Inflammatory macrophage treated with lipopolysaccharide for 4 hours (primary cell): ENCODE data around the gene NPC1L1.

Experiments
- DNase-seq: peaks from one replicate; pipeline ENCODE4 v3.0.0-alpha.2; 2020

Gene NPC1L1

DNA sequence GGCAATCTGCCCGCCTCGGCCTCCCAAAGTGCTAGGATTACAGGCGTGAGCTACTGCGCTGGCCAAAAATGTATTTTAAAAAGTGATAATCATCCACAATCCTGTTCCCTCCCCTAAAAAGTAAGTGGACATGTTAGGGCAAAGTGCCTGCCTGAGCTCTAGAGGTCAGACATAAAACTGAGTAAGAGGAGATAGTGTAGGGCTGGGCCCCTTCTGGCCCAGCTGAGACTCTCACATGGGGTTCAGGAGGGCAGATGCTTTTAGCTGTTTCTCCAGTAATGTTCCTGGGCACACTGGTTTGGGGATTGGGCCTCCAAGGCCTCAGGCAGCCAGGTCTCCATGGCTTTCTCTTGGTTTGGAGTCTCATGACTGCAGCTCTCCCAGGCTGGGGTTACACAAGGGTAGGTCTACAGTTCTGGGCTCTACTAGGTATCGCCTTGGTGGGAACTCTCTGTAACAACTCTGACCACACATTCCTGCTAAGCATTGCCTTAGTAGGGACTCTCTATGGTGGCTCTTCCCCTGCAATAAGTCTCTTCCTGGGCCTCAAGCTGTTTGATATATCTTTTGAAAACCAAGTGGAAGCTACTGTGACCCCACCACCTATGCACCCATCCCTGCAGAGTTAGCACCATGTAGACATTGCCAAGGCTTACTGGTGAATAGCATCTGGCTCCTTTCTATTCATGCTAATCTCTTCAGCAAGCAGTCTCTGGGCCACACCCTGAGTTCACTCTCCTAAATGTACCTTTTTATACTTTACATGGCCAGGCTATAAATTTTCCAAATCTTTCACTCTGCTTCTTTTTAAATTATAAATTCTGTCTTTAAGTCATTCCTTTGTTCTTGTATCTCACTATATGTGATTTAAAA lies 43.7 kb downstream of the NPC1L1 start:
- DNase-seq = no peak

DNA sequence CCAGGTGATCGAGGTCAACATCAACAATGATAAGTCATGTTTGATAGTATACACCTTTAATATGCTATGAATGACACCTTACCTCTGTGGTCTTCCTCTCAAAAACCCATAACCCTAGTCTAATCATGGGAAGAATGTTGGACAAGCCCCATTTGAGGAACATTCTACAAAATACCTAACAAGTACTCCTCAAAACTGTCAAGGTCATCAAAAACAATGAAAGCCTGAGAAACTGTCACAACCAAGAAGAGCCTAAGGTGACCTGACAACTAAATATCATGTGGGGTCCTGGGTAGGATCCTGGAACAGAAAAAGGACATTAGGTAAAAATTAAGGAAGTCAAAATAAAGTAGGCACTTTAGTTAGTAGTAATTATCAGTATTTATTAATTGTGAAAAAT lies 44.7 kb downstream of the NPC1L1 start:
- no peak for DNase-seq

DNA sequence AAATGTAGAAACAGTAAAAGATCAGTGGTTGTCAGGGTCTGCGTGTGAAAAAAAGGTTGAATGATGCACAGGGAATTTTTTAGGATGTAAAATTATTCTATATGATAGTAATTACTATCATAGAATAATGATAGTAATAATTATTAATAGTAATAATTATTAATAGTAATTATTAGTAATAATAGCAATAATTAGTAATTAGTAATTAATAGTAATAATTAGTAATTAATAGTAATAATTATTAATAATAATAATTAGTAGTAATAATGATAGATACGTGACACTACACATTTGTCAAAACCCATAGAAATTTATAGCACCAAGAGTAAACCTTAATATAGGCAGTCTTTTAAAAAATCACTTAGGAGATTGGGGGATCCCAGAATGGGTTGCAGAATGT lies 46.2 kb downstream of the NPC1L1 start:
- DNase-seq = no peak

DNA sequence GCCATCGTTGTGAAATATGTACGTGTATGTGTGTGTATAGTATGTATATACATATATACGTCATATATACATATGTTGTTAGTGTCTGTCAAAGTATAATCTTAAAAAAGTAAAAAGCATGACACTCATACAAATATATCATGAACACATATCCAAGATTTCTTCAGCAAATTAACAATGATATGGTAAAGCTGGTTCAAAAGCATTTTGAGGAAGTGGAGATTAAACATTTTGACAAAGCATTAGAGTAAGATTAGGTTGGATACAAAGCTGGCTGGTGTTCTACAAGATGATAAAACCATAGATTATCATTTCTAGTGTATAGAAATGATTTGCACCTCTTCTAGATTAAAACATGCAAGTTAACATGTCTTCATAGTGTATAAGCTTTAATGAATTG lies 49.9 kb downstream of the NPC1L1 start:
- DNase-seq = no peak

DNA sequence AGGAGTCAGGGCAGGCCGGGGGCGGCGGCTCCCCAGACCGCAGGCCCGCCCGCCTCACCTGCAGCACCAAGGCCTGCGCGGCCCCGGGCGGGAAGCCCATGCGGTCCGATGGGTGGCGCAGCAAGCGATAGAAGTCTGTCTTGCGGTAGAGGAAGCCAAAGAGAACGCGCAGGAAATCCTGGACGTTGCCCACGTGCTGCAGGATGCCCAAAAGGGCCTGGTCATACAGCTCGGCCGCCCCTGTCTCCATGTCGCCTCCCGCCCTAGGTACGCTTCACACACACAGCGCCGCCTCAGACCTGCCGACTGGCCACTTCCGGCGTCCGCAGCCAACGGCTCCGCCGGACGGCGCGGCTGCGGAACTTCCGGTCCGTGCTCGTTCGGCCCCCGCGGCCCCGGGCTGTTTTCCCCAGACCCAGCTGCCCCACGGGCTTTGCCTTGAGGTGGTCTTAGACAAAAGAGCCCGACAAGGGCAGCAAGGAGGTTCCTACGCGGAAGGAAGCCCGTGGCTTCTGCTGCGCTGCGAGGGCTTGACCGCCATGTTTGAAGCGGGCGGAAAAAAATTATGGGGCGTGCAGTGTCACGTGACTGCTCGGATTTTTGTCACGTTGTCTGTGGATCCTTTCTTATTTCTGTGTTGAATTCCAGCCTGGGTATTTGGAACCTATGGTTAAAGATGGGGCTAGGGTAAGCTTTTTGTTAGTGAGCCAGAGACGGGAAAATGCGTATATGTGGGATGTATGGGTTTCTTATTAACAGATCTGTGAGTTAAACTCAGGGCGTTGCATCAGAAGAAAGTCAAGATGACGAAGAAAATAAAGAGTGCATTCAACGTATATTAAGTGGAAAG lies 50.6 kb downstream of the NPC1L1 start, which contains the start of gene NUDCD3:
TSS of gene NUDCD3 (minus strand) at position 308 of the 850 bp plus-strand sequence. CDS start at position 250, 58 bp downstream.
- peak; percentile 76 for DNase-seq

DNA sequence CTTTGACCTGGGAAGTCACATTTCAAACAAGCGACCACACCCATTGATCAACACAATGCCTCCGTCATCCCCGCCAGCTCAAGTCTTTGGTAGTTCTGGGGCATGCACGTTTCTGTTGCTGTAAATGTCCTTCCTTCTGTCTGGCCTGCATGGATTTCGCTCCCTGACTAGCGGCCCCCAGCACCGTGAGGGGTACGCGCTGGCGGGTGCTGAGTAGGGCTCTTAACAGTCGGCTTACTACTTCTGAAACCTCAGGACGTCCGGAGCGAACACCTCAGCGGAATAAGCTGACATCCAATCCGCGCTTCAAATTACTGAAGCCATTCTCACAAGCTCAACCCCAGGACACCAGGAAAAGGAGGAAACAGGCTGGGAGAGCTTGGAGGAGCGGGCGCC lies 51.2 kb downstream of the NPC1L1 start:
- DNase-seq = peak; percentile 26

DNA sequence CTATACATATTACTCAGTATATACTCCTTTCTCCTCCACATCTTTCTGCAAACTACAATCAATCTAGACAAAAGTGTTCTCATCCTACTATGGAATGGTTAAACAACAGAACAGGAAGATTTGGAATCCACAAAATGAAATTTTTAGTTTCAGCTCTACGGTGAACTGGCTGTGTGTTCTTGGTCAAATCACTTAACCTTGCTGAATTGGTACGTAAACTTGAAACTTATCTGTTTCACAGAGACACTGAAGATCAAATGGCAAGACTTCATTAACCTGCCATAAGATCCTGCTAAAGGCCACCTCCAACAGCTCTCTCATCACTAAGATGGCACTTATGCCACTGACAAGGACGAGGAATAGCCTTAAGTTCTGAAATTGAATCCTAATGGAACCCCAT lies 52.2 kb downstream of the NPC1L1 start:
- no peak for DNase-seq

DNA sequence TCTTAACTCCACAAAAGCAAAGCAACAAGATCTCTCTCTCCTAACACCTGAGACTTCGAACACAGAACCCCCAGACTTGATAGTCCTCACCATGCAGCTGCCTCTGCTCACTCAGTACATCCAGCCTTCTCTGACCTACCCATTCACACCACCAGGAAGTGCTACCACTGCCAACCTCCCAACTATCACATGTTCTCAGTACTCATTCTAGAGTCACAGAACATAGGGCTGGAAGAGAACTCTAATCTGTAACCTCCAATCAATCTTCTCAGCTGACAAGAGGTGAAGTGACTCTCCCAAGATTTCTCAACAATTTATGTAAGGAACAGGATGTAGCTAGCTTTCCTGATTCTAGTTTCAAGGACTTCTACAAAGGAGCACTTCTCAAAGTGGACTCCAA lies 54.4 kb downstream of the NPC1L1 start:
- peak; percentile 38 for DNase-seq

DNA sequence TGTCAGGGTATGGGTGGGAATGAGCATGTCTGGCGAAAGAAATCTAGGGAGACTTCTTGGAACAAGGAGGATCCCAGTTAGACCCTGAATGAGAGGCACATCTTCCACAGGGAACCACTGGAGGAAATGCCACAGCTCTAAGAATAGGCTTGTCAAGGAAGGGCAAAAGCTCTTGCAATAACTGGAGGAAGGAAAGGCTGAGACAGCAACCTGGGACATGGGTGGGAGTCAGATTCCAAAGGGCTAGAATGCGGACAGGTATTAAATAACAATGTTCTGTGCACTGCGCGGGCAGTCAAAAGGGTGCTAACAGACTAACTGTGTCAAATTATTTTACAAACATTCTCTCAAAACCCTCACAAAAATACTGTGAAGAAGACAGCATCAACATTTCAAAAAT lies 55.1 kb downstream of the NPC1L1 start:
- no peak for DNase-seq

DNA sequence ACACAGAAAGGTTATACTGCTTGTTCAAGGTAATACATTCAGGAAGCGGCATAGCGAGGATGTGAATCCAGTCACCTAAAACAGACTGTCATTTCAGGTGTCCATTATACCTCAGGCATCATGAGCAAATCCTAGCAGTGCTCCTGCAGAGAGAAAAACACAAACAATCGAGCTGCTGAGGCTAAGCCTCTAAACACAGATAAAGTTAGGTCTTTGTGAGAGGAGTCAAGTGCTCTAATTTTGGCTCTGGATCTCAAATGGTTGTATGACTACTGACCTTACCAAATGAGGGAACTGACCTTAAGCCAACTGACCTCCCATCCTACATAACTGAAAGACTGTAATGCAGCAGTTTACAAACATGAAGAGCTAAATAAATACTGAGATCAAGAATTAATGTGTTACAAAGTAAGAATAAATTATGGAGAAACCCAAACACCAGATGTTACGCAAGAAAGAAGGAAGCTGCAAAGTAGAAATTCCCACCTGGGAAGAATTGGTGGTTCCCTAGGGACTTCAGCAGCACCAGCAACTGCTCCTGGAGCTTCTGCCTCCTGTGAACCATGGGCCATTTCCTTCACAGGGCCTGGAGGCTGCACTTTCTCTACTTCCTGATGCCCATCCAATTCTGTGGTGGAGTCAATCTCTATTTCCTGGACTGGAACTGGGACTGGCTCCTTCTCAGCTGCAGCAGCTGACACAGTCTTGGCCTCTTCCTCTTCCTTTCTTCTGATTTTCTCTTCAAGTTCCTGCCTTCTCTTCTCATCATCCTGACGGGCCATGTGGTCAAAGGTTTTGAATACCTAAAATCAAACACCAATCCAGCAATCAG lies 56.4 kb downstream of the NPC1L1 start:
- DNase-seq = peak; percentile 14

DNA sequence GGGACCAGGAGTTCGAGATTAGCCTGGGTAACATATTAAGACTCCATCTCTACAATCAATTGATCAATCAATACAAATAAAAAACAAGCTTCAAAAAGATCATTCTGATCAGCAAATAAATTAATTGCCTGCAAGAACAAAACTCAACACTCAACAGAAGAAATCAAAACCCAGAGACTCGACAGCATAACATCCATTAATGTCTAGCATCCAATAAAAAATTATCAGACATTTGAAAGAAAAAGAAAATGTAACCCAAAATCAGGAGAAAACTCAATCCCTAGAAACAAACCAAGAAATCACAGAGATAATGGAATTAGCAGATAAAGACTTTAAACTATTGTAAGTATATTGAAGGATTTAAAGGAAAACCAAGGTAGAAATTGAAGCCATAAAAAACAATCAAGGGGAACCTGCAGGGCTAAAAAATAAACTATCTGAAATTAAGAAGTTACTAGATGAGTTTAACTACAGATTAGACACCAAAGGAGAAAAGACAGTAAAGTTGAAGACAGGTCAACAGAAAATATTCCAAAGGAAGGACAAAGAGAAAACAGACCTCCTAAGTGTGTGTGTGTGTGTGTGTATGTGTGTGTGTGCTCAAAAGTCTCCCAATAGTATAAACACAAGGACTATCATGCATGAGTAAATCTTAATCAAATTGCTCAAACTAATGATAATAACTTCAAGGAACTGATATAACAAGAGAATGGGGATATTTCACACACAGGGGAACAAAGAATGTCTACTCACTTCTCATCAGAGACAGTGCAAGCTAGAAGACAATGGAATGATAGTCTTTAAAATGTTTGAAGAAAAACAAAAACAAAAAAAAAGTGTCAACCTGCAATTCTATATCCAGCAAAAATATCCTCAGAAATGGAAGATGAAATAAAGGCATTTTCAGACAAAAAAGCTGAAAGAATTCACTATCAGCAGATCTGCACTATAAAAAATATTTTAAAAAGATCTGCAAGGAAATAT lies 58.3 kb downstream of the NPC1L1 start:
- DNase-seq = no peak

DNA sequence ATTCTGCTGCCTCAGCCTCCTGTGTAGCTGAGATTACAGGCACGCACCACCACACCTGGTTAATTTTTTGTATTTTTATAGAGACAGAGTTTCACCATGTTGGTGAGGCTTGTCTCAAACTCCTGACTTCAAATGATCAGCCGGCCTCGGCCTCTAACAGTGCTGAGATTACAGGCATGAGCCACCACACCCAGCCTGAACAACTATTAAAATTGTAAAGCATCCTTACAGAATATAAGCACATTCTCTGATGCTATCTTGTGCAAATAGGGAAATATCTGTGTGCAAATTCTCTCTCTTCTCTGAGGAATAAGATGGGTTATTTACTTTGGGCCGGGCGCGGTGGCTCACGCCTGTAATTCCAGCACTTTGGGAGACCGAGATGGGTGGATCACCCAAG lies 63.2 kb downstream of the NPC1L1 start:
- no peak for DNase-seq

DNA sequence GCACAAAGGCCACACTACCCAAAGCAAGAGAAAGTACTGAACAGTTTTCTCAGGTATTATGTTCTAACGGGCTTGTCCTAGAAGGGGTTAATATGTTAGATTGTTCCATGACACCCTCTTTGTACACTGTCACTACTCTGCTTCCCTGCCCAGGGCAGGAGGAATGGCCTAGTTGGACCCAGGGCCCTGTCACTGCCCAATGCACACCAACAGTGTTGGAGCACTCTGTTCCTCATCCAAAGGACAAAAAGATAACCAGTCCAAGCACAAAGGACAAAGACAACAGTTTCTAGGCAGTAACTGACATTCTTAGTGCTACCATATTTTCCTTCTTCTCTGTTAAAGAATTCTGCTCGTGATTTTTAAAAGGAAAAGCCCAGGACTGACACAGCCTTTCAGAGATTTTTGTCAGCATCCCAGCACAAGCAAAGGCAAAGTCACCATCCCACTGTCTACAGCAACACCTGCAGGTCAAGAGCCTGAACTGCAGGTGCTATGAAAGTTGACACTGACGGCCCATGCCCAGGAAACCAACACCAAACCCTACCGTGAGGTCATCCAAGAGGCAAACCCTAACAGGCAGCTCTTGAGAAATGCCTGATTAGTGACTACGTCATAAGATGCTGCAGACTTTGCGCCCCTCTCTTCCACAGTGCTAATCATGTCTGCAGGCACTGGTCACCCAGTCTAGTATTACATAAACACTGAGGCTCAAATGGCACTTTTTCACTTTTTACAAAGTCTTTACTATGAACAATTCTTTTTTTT lies 63.9 kb downstream of the NPC1L1 start:
- DNase-seq = peak; percentile 71

DNA sequence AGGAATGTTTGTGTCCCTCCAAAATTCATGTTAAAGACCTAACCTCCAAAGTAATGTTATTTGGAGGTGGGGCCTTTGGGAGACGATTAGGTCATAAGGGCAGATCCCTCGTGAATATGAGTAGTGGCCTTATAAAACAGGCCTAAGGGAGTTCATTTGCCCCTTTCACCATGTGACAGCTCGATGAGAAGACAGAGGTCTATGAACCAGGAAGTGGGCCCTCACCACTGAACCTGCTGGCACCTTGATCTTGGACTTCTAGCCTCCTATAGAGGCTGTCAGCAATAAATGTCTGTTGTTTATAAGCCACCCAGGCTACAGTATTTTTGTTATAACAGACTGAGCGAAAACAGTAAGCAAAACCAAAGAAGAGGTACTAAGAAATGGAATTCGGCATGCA lies 64.8 kb downstream of the NPC1L1 start:
- DNase-seq = no peak

DNA sequence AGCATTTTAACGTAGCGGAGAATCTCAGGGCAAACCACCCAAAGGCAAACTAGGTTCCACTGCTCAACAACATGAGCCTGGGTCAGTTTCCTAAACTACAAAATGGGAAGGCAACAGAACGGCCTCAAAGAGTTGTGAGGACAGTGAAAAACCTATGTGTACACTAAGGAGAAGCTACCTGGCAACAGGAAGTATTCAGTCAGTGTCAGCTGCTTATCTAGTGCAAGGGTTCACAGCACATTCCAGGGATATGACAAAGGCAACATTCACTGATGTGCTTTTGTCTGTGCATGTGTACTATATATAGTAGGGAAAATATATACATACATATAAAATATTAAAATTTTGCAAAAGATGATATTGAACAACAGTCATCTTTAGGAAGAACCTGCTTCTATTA lies 67.8 kb downstream of the NPC1L1 start:
- no peak for DNase-seq

DNA sequence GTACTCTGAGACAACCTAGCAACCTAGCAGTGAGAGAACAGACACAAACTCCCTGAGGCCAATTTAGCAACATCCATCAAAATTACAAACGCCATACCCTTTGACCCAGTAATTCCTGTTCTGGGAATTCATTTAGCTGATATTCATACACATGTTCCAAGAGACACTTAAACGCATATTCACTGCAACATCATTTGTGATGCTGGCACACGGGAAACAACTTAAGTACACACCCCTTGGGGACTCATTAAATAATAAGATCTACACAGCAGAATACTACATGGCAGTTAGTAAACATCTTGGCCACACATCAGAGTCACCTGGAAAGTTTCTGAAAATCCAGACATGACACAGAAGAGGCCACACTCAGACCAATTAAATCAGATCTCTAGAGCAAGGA lies 68.3 kb downstream of the NPC1L1 start:
- DNase-seq = no peak

DNA sequence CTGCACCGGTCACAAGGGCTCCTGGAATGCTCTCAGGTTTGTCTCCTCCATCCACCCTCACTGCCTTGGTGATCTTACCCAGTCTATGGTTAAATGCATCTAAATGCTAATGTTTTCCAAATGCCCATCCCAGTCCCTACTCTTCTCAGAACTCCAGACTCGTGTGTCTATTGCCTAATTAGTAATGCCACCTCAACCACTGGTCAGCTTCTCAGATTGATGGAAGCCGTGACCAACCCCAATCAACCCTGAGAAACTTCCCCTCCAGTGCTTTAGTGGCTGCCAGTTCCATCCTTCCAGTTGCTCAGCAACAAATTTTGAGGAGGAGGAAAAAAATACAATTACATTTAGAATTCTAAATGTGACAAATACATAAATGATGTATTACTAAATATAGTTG lies 69.3 kb downstream of the NPC1L1 start:
- DNase-seq = no peak

DNA sequence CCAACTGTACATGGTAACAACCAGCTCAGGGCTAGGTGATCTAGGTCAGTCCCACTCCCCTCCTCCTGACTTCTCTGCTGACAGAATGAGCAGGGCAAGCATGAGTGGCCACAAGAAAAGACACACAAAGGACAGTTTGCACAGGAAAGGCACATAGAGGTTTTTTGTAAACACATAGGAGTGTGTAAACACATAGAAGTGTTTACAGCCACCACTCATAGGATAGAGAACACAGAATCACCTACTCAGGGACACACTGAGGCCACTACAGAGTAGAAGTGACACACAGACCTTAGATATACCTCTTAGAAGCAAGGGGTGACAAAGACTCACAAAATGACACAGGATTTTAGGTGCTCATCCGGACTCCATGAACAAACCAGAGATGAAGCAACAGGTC lies 69.7 kb downstream of the NPC1L1 start:
- no peak for DNase-seq

DNA sequence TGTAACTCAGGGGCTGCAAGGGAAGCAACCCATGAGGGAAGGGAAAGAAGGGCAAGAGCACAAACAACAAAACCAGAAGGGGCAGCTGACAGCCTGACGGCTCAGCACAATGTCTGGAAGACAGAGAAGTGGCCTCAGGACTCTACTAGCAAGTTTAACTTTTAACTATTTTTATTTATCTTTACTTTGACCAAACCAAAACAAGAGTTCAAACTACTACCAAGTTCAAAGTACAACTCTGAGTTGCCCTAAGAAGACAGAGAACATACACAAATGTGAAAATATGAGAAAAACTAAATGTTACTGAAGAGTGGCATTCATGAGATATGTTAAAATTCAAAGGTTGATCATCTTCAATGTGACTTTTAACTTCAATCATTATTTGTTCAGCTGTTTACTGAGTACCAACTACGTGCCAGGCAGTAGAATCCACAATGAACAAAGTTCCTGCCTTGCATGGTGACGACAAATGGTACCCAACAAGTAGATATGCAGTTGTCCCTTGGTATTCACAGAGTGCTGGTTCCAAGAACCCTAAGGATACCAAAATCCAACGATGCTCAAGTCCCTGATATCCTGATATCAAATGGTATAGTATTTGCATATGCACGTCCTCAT lies 70.4 kb downstream of the NPC1L1 start:
- DNase-seq = no peak

DNA sequence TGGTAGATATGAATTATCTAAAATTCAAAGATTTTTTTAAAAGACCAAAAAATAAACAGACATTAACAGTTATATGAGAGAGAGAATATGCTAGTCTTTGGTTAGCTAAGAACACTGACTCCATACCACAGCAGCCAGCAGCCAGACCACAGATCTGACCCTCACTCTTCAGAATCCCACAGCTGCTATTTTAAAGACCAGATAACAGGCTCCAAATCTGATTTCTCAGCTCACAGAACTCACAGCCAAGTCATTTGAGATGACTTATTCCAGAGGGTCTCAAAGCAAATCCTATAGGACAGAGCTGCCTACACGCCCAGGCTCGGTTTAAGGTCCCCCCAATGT lies 71.0 kb downstream of the NPC1L1 start:
- no peak for DNase-seq
